K562 (cell line): ENCODE data around the gene STT3B. TPM values are rescaled to one million over a fixed set of nuclear protein-coding genes. Genes with fewer than 3 reads are reported as not detected.
A peak's percentile ranks its signal among the peaks of the same experiment; 100 is the strongest.

ENCODE experiments used
- AFF1 ChIP-seq, 2 experiments: fragments of 450-650 bp; IDR thresholded peaks; 2 replicates each; pipeline ENCODE4 v1.6.1; 2018; ENCODE audit warnings: mild to moderate bottlenecking in 2 of 2, low read depth in 1 of 2; ENCODE audit not compliant: partially characterized antibody in 2 of 2
- ATF7 ChIP-seq: fragments of 450-650 bp; IDR thresholded peaks from 2 replicates; pipeline ENCODE4 v1.7.1; 2014; ENCODE audit warnings: mild to moderate bottlenecking, moderate library complexity
- BRCA1 ChIP-seq, 2 experiments: fragments of 450-650 bp in 1 of 2; sonication (generic) in 1 of 2; formaldehyde crosslinking in 1 of 2; IDR thresholded peaks; 2 replicates each; pipeline versions ENCODE4 v1.5.0 to v1.6.1; 2017 to 2020; ENCODE audit warnings: mild to moderate bottlenecking in 1 of 2, missing genetic modification reagents in 1 of 2
- EHMT2 ChIP-seq: fragments of 450-650 bp; IDR thresholded peaks from 2 replicates; pipeline ENCODE4 v1.6.1; 2018; ENCODE audit warnings: antibody characterized with exemption
- ELK1 ChIP-seq: sonication (generic); formaldehyde crosslinking; IDR thresholded peaks from 2 replicates; pipeline ENCODE4 v1.8.1; 2022; ENCODE audit warnings: missing genetic modification reagents
- EP400 ChIP-seq: fragments of 450-650 bp; IDR thresholded peaks from 2 replicates; pipeline ENCODE4 v1.6.1; 2017; ENCODE audit warnings: antibody characterized with exemption, mild to moderate bottlenecking, moderate library complexity
- EWSR1 ChIP-seq: fragments of 450-650 bp; IDR thresholded peaks from 2 replicates; pipeline ENCODE4 v1.6.1; 2018; ENCODE audit warnings: borderline replicate concordance, mild to moderate bottlenecking, low read depth, moderate library complexity; ENCODE audit not compliant: partially characterized antibody
- JUN ChIP-seq, 2 experiments: sonication (generic) in 1 of 2; formaldehyde crosslinking in 1 of 2; IDR thresholded peaks; 2 replicates each; pipeline versions ENCODE4 v1.6.1 to v1.8.0; 2012 to 2022; ENCODE audit warnings: borderline replicate concordance in 2 of 2, mild to moderate bottlenecking in 2 of 2, improper control_type of control experiment in 1 of 2, low read depth in 1 of 2, low read length in 1 of 2, missing genetic modification reagents in 1 of 2
- KDM1A ChIP-seq, 2 experiments: fragments of 450-650 bp; IDR thresholded peaks; 2 replicates each; pipeline ENCODE4 v1.6.1; 2016; ENCODE audit warnings: mild to moderate bottlenecking in 2 of 2
- KLF10 ChIP-seq: fragments of 250-450 bp; sonication (Bioruptor Pico); IDR thresholded peaks from 2 replicates; pipeline ENCODE4 v1.6.1; 2021; ENCODE audit warnings: matching md5 sums
- MLX ChIP-seq, 2 experiments: fragments of 450-650 bp in 1 of 2; sonication (generic) in 1 of 2; formaldehyde crosslinking; conservative IDR thresholded peaks; 2 replicates each; pipeline versions ENCODE4 v1.4.0 to v1.8.1; 2020 to 2022; ENCODE audit warnings: mild to moderate bottlenecking in 1 of 2, missing genetic modification reagents in 1 of 2
- NCOR1 ChIP-seq: fragments of 450-650 bp; IDR thresholded peaks from 2 replicates; pipeline ENCODE4 v1.6.1; 2016; ENCODE audit warnings: mild to moderate bottlenecking, moderate library complexity
- PCBP1 ChIP-seq: fragments of 200-400 bp; formaldehyde crosslinking; IDR thresholded peaks from 2 replicates; pipeline ENCODE4 v1.6.1; 2018; ENCODE audit warnings: mild to moderate bottlenecking, low read depth, low read length; ENCODE audit not compliant: poor library complexity, severe bottlenecking
- PHB2 ChIP-seq: fragments of 450-650 bp; IDR thresholded peaks from 2 replicates; pipeline ENCODE4 v1.6.1; 2017; ENCODE audit warnings: low read depth
- RAD51 ChIP-seq: fragments of 450-650 bp; IDR thresholded peaks from 2 replicates; pipeline ENCODE4 v1.7.1; 2016; ENCODE audit warnings: low read depth, mild to moderate bottlenecking, borderline replicate concordance
- SRF ChIP-seq, 2 experiments: fragments of 250-450, 450-650 bp in 1 of 2; sonication (Bioruptor Pico) in 1 of 2; sonication (generic) in 1 of 2; formaldehyde crosslinking; IDR thresholded peaks; 2 replicates each; pipeline versions ENCODE4 v1.5.0 to v1.5.1; 2020 to 2022; ENCODE audit warnings: mild to moderate bottlenecking in 1 of 2, missing genetic modification reagents in 1 of 2
- THAP7 ChIP-seq: fragments of 250-450 bp; sonication (Bioruptor Pico); IDR thresholded peaks from 2 replicates; pipeline ENCODE4 v1.5.0; 2021
- TSC22D4 ChIP-seq: fragments of 450-650 bp; IDR thresholded peaks from 2 replicates; pipeline ENCODE4 v1.6.1; 2016; ENCODE audit warnings: missing genetic modification characterization, missing biosample characterization, control low read depth
- ZNF707 ChIP-seq: fragments of 250-450 bp; sonication (Bioruptor Pico); conservative IDR thresholded peaks from 2 replicates; pipeline ENCODE4 v1.8.0; 2022; ENCODE audit warnings: inconsistent platforms, mild to moderate bottlenecking, moderate library complexity
- ZNF717 ChIP-seq: fragments of 250-450 bp; sonication (Bioruptor Pico); IDR thresholded peaks from 2 replicates; pipeline ENCODE4 v1.5.0; 2021
- polyA plus RNA-seq, 8 experiments: library from polyadenylated mRNA; depleted of rRNA in 4 of 8; stranded (reverse) in 5 of 8; unstranded in 3 of 8; fragments of >200 nt; fragmentation: Nextera tagmentation in 2 of 8; fragmentation: Illumina TruSeq in 1 of 8; extraction: Ambion mirVana in 2 of 8; extraction: Trizol in 1 of 8; gene quantifications; 2 replicates each; pipeline versions ENCODE4 v1.2.1 to v1.2.3, GENCODE V29; 2011 to 2014; ENCODE audit warnings: inconsistent platforms in 1 of 8, missing spikeins in 1 of 8
- total RNA-seq, 7 experiments: library from RNA; depleted of rRNA in 6 of 7; stranded (reverse); fragments of >200 nt in 6 of 7; fragmentation: Illumina TruSeq in 2 of 7; extraction: Trizol in 2 of 7; gene quantifications; 2 replicates each; pipeline versions ENCODE4 v1.2.1 to v1.2.3, GENCODE V29; 2011 to 2021; ENCODE audit warnings: low replicate concordance in 1 of 7

Gene STT3B
- total and polyA plus RNA-seq, 9 of the 15 experiments (the other 6 are each of a cell fraction or from before 2014, with no cell fraction given) = 22.4 to 147 (median 100) TPM

- TF ChIP-seq EWSR1 = no peak
- no peak for TF ChIP-seq ZNF707 (CRISPR knock-in tag)
- no peak for TF ChIP-seq KLF10
- no peak for TF ChIP-seq EHMT2
- TF ChIP-seq PCBP1 = no peak
- TF ChIP-seq PHB2 = no peak
- TF ChIP-seq SRF (CRISPR knock-in tag; IDR thresholded peaks at IDR 0.05) = no peak
- no peak for TF ChIP-seq MLX (CRISPR knock-in tag; conservative IDR thresholded peaks at IDR 0.05)
- TF ChIP-seq ELK1 (CRISPR knock-in tag) = no peak
- no peak for TF ChIP-seq TSC22D4 (tag)
- TF ChIP-seq NCOR1 = peak; percentile 24; the same call in 1 of the 2 replicates
- TF ChIP-seq THAP7 (CRISPR knock-in tag) = no peak
- peak in 1 of 2 experiments; percentile 53 for TF ChIP-seq AFF1 (IDR thresholded peaks at IDR 0.05; ENCODE audit: low read depth in 1 of 2, partially characterized antibody in 2 of 2)
- no peak for TF ChIP-seq RAD51
- no peak for TF ChIP-seq JUN (IDR thresholded peaks at IDR 0.05; ENCODE audit: borderline replicate concordance, low read depth, low read length)
- TF ChIP-seq JUN (CRISPR knock-in tag; IDR thresholded peaks at IDR 0.05; ENCODE audit: borderline replicate concordance) = no peak
- TF ChIP-seq BRCA1 (IDR thresholded peaks at IDR 0.05) = no peak
- no peak for TF ChIP-seq BRCA1 (CRISPR knock-in tag; IDR thresholded peaks at IDR 0.05)
- TF ChIP-seq ATF7 = no peak
- peak in 1 of 2 experiments; percentile 45; a peak in 1 of 4 replicates for TF ChIP-seq KDM1A (IDR thresholded peaks at IDR 0.05)
- peak; percentile 42 for TF ChIP-seq EP400
- TF ChIP-seq ZNF717 (CRISPR knock-in tag) = no peak
Measured at GRCh38 chr3:31530039-31530959, 2.4 kb upstream of the STT3B start (continued).
